Stimulated activated CD8-positive, alpha-beta memory T cell treated with anti-CD3 and anti-CD28 coated beads, Interleukin-7, amount 100 ng/mL, for 1 hour (primary cell): ENCODE data around the gene NLGN4X.

Experiments used
- DNase-seq, 2 donors: peaks; one replicate each; pipeline ENCODE4 v3.0.0-alpha.2; 2020; ENCODE audit warnings: low read depth in 2 of 2

The NLGN4X gene

GRCh38 chrX:5867778-5868177 is 360.9 kb downstream of the NLGN4X start:
- DNase-seq = no peak

- no peak for DNase-seq
Observed at GRCh38 chrX:5857232-5857631, 371.4 kb downstream of the NLGN4X start.

- DNase-seq = no peak
Observed at GRCh38 chrX:5852941-5853340, 375.7 kb downstream of the NLGN4X start.

GRCh38 chrX:5842601-5843000 is 386.1 kb downstream of the NLGN4X start:
- no peak for DNase-seq
